Ishikawa (cell line): Measurements from ENCODE around the gene CBX6.

Experiments
- CEBPB ChIP-seq: IDR thresholded peaks from 2 replicates; pipeline ENCODE4 v1.6.1; 2012
- CREB1 ChIP-seq: IDR thresholded peaks from 2 replicates; pipeline ENCODE4 v1.6.1; 2012; ENCODE audit warnings: low read depth
- EGR1 ChIP-seq: IDR thresholded peaks from 2 replicates; pipeline ENCODE4 v1.6.1; 2012
- EP300 ChIP-seq: IDR thresholded peaks from 2 replicates; pipeline ENCODE4 v1.6.1; 2012; ENCODE audit warnings: borderline replicate concordance
- FOXM1 ChIP-seq: IDR thresholded peaks from 2 replicates; pipeline ENCODE4 v1.6.1; 2012; ENCODE audit warnings: low read depth, borderline replicate concordance
- MAX ChIP-seq: IDR thresholded peaks from 2 replicates; pipeline ENCODE4 v1.6.1; 2012
- NFIC ChIP-seq: IDR thresholded peaks from 2 replicates; pipeline ENCODE4 v1.6.1; 2012
- RAD21 ChIP-seq: IDR thresholded peaks from 2 replicates; pipeline ENCODE4 v1.6.1; 2012; ENCODE audit warnings: low read depth
- REST ChIP-seq: IDR thresholded peaks from 2 replicates; pipeline ENCODE4 v1.6.1; 2012; ENCODE audit warnings: low read depth, mild to moderate bottlenecking
- TAF1 ChIP-seq: IDR thresholded peaks from 2 replicates; pipeline ENCODE4 v1.6.1; 2012; ENCODE audit warnings: low read depth, mild to moderate bottlenecking
- TCF12 ChIP-seq: IDR thresholded peaks from 2 replicates; pipeline ENCODE4 v1.6.1; 2012; ENCODE audit warnings: low read depth
- YY1 ChIP-seq: IDR thresholded peaks from 2 replicates; pipeline ENCODE4 v1.6.1; 2012; ENCODE audit warnings: low read depth

GRCh38 chr22:38834991-38835390 lies 37.0 kb downstream of the CBX6 start:
- TF ChIP-seq EP300, result no peak
- no peak for TF ChIP-seq TAF1
- TF ChIP-seq REST, result no peak
- no peak for TF ChIP-seq CEBPB
- TF ChIP-seq MAX, result no peak
- TF ChIP-seq EGR1, result no peak
- TF ChIP-seq RAD21, result no peak
- TF ChIP-seq YY1, result no peak
- TF ChIP-seq NFIC, result no peak
- TF ChIP-seq FOXM1, result no peak
- TF ChIP-seq TCF12, result no peak
- TF ChIP-seq CREB1, result no peak
